ENCODE measurements around the gene GOLGA8B. TPM values are rescaled to one million over a fixed set of nuclear protein-coding genes. Genes with fewer than 3 reads are reported as not detected.

The GOLGA8B gene
- total RNA-seq, 2 donors from 2014 or later = 83.0 to 197 TPM

- no peak overlapping the region for H3K27ac ChIP-seq
- no peaks in the 10 kb centered on the region for H3K36me3 ChIP-seq
- TF ChIP-seq POLR2A (IDR thresholded peaks at IDR 0.05) (no peak), POLR2AphosphoS5 (IDR thresholded peaks at IDR 0.05) (no peak), CTCF (IDR thresholded peaks at IDR 0.05) (no peak)
- intact Hi-C loops (cut with DNase I) = no loop called here
- no peaks in the 10 kb centered on the region for H3K27me3 ChIP-seq (replicated peaks; ENCODE audit: insufficient read depth)
- no peak for DNase-seq (ENCODE audit: low spot score)
- no peaks in the 10 kb centered on the region for H3K4me1 ChIP-seq (replicated peaks)
- H3K9me3 ChIP-seq = no peaks in the 10 kb centered on the region
- 19% methylated on average over 2 of the region's 2 CpGs for WGBS
- H3K4me3 ChIP-seq = no peak overlapping the region
These were observed 37.4 kb upstream of the GOLGA8B start for GRCh38 chr15:34620814-34621213.

DNA sequence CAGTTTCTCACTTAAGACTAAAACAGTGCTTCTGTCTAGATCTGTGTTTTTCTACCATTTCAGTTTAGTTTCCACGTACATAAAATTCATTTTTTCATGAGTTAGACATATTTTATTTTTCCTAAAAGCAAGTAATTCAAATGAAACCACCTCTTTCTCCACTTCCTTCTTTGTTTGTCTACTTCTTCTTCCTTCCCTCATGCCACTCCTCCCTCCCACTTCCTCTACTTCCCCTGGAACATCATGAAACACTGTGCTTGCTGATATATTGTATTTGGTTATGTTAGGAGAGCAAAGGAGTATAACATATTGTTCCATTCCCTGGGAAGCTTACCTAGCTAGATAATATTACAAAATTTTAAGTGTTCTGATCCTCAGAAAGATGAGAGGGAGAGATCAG is 36.7 kb upstream of the GOLGA8B start:
- no peak overlapping the region for H3K4me3 ChIP-seq
- WGBS = 3% methylated on average over 1 of the region's 1 CpG
- no peaks in the 10 kb centered on the region for H3K27me3 ChIP-seq (replicated peaks; ENCODE audit: insufficient read depth)
- TF ChIP-seq POLR2A (IDR thresholded peaks at IDR 0.05) (no peak), CTCF (IDR thresholded peaks at IDR 0.05) (no peak), POLR2AphosphoS5 (IDR thresholded peaks at IDR 0.05) (no peak)
- DNase-seq (ENCODE audit: low spot score) = no peak
- no peaks in the 10 kb centered on the region for H3K9me3 ChIP-seq
- intact Hi-C loops (cut with DNase I) = no loop called here
- H3K27ac ChIP-seq = no peak overlapping the region
- H3K4me1 ChIP-seq (replicated peaks) = no peaks in the 10 kb centered on the region
- no peaks in the 10 kb centered on the region for H3K36me3 ChIP-seq

- Histone ChIP-seq H3K4me1 (replicated peaks) (no peaks in the 10 kb centered on the region), H3K36me3 (no peaks in the 10 kb centered on the region), H3K9me3 (no peaks in the 10 kb centered on the region), H3K27ac (no peak overlapping the region), H3K27me3 (replicated peaks; ENCODE audit: insufficient read depth) (no peaks in the 10 kb centered on the region), H3K4me3 (no peak overlapping the region)
- no peak for DNase-seq (ENCODE audit: low spot score)
- 92% methylated on average over 7 of the region's 7 CpGs for WGBS
- intact Hi-C loops (cut with DNase I) = loop anchor here (10.0 kb wide), 1 partner anchor 286 kb away; no protein-coding TSS in a partner anchor
- TF ChIP-seq POLR2AphosphoS5 (IDR thresholded peaks at IDR 0.05) (no peak), POLR2A (IDR thresholded peaks at IDR 0.05) (no peak), CTCF (IDR thresholded peaks at IDR 0.05) (no peak)
These were observed 35.7 kb upstream of the GOLGA8B start for GRCh38 chr15:34619151-34619550.

- intact Hi-C loops (cut with DNase I) = loop anchor here (10.0 kb wide), 1 partner anchor 287 kb away; no protein-coding TSS in a partner anchor
- Histone ChIP-seq H3K9me3 (no peaks in the 10 kb centered on the region), H3K4me1 (replicated peaks) (no peaks in the 10 kb centered on the region), H3K36me3 (no peaks in the 10 kb centered on the region), H3K4me3 (no peak overlapping the region), H3K27me3 (replicated peaks; ENCODE audit: insufficient read depth) (no peaks in the 10 kb centered on the region), H3K27ac (no peak overlapping the region)
- TF ChIP-seq POLR2A (IDR thresholded peaks at IDR 0.05) (no peak), CTCF (IDR thresholded peaks at IDR 0.05) (no peak), POLR2AphosphoS5 (IDR thresholded peaks at IDR 0.05) (no peak)
- DNase-seq (ENCODE audit: low spot score) = no peak
- WGBS = 30% methylated on average over 2 of the region's 2 CpGs
These were observed 34.6 kb upstream of the GOLGA8B start for GRCh38 chr15:34618073-34618472.

DNA sequence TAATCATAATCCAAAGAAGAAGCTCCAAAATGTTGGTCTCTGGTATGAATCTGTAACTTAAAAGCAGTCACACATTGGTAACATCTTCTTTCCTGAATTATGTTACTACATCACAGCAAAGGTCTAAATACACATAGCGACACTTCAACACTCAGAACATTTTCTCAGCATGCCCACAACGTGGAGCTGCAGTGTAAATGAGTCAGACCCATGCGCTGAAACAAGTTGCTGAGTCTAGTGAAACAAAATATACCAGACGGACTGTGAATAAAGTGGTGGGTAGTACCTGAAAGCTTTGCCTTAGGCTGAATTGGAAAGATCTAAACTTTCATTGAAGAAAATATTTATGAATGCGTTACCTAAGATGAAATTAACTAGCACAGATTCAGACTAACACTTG is 33.2 kb upstream of the GOLGA8B start:
- no peak overlapping the region for H3K27ac ChIP-seq
- H3K4me1 ChIP-seq (replicated peaks) = no peaks in the 10 kb centered on the region
- intact Hi-C loops (cut with DNase I) = loop anchor here (10.0 kb wide), 1 partner anchor 288 kb away; no protein-coding TSS in a partner anchor
- H3K36me3 ChIP-seq = no peaks in the 10 kb centered on the region
- 28% methylated on average over 5 of the region's 5 CpGs for WGBS
- H3K9me3 ChIP-seq = no peaks in the 10 kb centered on the region
- H3K27me3 ChIP-seq (replicated peaks; ENCODE audit: insufficient read depth) = no peaks in the 10 kb centered on the region
- TF ChIP-seq POLR2AphosphoS5 (IDR thresholded peaks at IDR 0.05) (no peak), CTCF (IDR thresholded peaks at IDR 0.05) (no peak), POLR2A (IDR thresholded peaks at IDR 0.05) (no peak)
- H3K4me3 ChIP-seq = no peak overlapping the region
- no peak for DNase-seq (ENCODE audit: low spot score)

All from prostate gland (tissue), 2 donors.